ENCODE measurements around the gene DPEP2NB.
"Not testable (repeated sequence)": the region's sequence is repeated elsewhere in the genome, so short reads cannot be mapped to it uniquely, and the experiment has no call there.

DPEP2NB gene

DNA sequence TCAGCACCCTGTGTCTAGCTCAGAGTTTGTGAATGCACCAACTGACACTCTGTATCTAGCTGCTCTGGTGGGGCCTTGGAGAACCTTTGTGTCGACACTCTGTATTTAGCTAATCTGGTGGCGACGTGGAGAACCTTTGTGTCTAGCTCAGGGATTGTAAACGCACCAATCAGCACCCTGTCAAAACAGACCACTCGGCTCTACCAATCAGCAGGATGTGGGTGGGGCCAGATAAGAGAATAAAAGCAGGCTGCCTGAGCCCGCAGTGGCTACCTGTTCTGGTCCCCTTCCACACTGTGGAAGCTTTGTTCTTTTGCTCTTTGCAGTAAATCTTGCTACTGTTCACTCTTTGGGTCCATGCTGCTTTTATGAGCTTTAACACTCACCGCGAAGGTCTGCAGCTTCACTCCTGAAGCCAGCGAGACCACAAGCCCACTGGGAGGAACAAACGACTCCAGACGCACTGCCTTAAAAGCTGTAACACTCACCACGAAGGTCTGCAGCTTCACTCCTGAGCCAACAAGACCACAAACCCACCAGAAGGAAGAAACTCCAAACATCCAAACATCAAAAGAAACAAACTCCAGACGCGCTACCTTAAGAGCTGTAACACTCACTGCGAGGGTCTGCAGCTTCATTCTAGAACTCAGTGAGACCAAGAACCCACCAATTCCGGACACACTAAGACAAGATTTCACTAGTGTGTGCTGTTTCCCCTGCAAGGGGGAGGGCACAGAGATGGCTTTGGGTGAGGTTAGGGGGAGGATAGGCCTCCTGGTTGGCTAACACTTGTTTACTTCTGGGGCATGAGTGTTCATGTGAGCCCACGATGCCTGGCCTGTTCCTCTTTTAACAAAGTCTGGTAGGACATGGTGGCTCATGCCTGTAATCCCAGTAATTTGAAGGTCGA lies 16.7 kb downstream of the DPEP2NB start, which contains the start of gene DPEP2:
Gene DPEP2, minus strand, starts transcription at position 706 of the 910 bp plus-strand sequence. CDS start 6,272 bp downstream, outside the sequence.
- Histone ChIP-seq H3K27ac (ENCODE audit: low read depth, low read length) (peak within 1 kb of the TSS; percentile 64), H3K4me1 (ENCODE audit: control insufficient read depth in 1 of 2, insufficient read depth in 2 of 2, low read length in 2 of 2) (peaks cover 8 to 16% of the 10 kb centered on the region in 2 donors), H3K4me3 (ENCODE audit: low read depth in 1 of 2, low read length in 2 of 2) (peak within 1 kb of the TSS; percentile 39 to 43), H3K9ac (ENCODE audit: low read depth in 1 of 2, low read length in 2 of 2) (peak within 1 kb of the TSS; percentile 12 to 37)
- H3K27me3 ChIP-seq (ENCODE audit: control insufficient read depth in 1 of 2, insufficient read depth in 2 of 2, low read length in 2 of 2); H3K36me3 ChIP-seq (ENCODE audit: control insufficient read depth in 1 of 2, insufficient read depth in 2 of 2, low read length in 2 of 2); H3K9me3 ChIP-seq (ENCODE audit: control insufficient read depth in 1 of 2, low read length in 2 of 2): not testable (repeated sequence)

DNA sequence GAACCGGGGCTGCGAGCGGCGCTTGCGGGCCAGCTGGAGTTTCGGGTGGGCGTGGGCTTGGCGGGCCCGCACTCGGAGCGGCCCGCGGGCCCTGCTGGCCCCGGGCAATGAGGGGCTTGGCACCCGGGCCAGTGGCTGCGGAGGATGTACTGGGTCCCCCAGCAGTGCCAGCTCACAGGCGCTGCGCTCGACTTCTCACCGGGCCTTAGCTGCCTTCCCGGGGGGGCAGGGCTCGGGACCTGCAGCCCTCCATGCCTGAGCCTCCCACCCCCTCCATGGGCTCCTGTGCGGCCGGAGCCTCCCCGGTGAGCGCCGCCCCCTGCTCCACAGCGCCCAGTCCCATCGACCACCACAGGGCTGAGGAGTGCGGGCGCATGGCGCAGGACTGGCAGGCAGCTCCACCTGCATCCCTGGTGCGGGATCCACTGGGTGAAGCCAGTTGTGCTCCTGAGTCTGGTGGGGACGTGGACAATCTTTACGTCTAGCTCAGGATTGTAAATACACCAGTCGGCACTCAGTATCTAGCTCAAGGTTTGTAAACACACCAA lies 17.4 kb downstream of the DPEP2NB start:
- not testable (repeated sequence) for H3K27me3 ChIP-seq (ENCODE audit: control insufficient read depth in 1 of 2, insufficient read depth in 2 of 2, low read length in 2 of 2); H3K27ac ChIP-seq (ENCODE audit: low read depth, low read length); H3K9ac ChIP-seq (ENCODE audit: low read depth in 1 of 2, low read length in 2 of 2); H3K36me3 ChIP-seq (ENCODE audit: control insufficient read depth in 1 of 2, insufficient read depth in 2 of 2, low read length in 2 of 2); H3K9me3 ChIP-seq (ENCODE audit: control insufficient read depth in 1 of 2, low read length in 2 of 2); H3K4me3 ChIP-seq (ENCODE audit: low read depth in 1 of 2, low read length in 2 of 2)
- peaks cover 15 to 23% of the 10 kb centered on the region in 2 donors for H3K4me1 ChIP-seq (ENCODE audit: control insufficient read depth in 1 of 2, insufficient read depth in 2 of 2, low read length in 2 of 2)

DNA sequence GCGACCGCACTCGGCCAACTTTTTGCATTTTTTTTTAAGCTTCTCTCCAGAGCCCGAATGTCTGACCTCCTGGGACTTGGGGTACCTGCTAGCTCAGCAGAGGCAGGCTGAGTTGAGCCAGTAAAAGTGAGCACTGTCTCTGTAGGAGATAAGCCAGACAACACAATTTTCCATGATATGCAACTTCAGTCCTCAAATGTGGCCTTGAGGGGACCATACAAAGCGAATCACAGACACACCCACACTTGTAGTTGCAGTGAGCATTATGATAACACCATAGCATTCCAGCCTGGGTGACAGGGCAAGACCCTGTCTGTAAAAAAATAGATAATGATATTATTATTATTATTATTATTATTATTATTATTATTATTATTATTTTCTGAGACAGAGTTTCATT lies 19.0 kb downstream of the DPEP2NB start:
- Histone ChIP-seq H3K4me1 (ENCODE audit: control insufficient read depth in 1 of 2, insufficient read depth in 2 of 2, low read length in 2 of 2) (peaks cover 15 to 30% of the 10 kb centered on the region in 2 donors), H3K27me3 (ENCODE audit: control insufficient read depth in 1 of 2, insufficient read depth in 2 of 2, low read length in 2 of 2) (no peaks in the 10 kb centered on the region), H3K36me3 (ENCODE audit: control insufficient read depth in 1 of 2, insufficient read depth in 2 of 2, low read length in 2 of 2) (no peaks in the 10 kb centered on the region), H3K27ac (ENCODE audit: low read depth, low read length) (no peak overlapping the region), H3K9me3 (ENCODE audit: control insufficient read depth in 1 of 2, low read length in 2 of 2) (no peaks in the 10 kb centered on the region), H3K4me3 (ENCODE audit: low read depth in 1 of 2, low read length in 2 of 2) (no peak overlapping the region), H3K9ac (ENCODE audit: low read depth in 1 of 2, low read length in 2 of 2) (no peak overlapping the region)

DNA sequence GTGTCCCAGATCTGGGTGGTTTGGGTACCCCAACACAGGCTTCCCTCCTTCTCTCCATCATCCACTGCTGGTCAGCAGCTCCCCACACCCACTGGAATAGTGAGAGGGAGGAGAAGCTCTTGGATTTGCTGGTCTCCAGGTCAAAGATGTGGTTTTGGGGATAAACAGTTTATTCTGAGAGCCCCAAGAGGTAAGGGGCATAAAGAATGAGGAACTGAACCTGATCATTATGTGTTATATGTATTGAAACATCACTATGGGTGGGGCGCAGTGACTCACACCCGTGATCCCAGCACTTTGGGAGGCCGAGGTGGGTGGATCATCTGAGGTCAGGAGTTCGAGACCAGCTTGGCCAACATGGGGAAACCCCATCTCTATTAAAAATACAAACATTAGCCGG lies 20.3 kb downstream of the DPEP2NB start:
- Histone ChIP-seq H3K36me3 (ENCODE audit: control insufficient read depth in 1 of 2, insufficient read depth in 2 of 2, low read length in 2 of 2) (peaks cover 0 to 2% of the 10 kb centered on the region in 2 donors), H3K9ac (ENCODE audit: low read depth in 1 of 2, low read length in 2 of 2) (no peak overlapping the region), H3K27ac (ENCODE audit: low read depth, low read length) (no peak overlapping the region), H3K4me1 (ENCODE audit: control insufficient read depth in 1 of 2, insufficient read depth in 2 of 2, low read length in 2 of 2) (peaks cover 12 to 29% of the 10 kb centered on the region in 2 donors), H3K27me3 (ENCODE audit: control insufficient read depth in 1 of 2, insufficient read depth in 2 of 2, low read length in 2 of 2) (no peaks in the 10 kb centered on the region), H3K9me3 (ENCODE audit: control insufficient read depth in 1 of 2, low read length in 2 of 2) (no peaks in the 10 kb centered on the region), H3K4me3 (ENCODE audit: low read depth in 1 of 2, low read length in 2 of 2) (no peak overlapping the region)

DNA sequence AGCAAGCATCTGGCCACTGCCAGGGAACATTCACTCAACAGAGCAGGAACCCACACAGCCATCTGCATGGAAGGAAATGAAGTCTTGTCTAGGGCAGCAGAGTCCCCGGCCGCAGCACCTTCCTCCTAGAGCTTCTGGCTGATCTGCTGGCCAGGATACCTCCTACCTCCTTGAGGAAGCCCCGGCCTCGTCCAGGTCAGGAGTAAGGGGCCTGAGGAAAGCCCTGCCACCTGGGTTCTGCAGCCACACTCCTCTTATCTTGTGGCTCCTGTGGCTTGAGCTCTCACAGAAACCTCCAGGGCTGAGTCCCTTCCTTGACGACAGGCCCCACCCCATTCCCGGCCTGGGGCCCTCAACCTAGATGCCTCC lies 21.7 kb downstream of the DPEP2NB start:
- not testable (repeated sequence) for H3K27ac ChIP-seq (ENCODE audit: low read depth, low read length); H3K36me3 ChIP-seq (ENCODE audit: control insufficient read depth in 1 of 2, insufficient read depth in 2 of 2, low read length in 2 of 2); H3K27me3 ChIP-seq (ENCODE audit: control insufficient read depth in 1 of 2, insufficient read depth in 2 of 2, low read length in 2 of 2); H3K9me3 ChIP-seq (ENCODE audit: control insufficient read depth in 1 of 2, low read length in 2 of 2)
- Histone ChIP-seq H3K9ac (ENCODE audit: low read depth in 1 of 2, low read length in 2 of 2) (peak overlapping the region; percentile 43 to 68), H3K4me3 (ENCODE audit: low read depth in 1 of 2, low read length in 2 of 2) (peak overlapping the region; percentile 65 to 71), H3K4me1 (ENCODE audit: control insufficient read depth in 1 of 2, insufficient read depth in 2 of 2, low read length in 2 of 2) (peaks cover 6 to 15% of the 10 kb centered on the region in 2 donors)

DNA sequence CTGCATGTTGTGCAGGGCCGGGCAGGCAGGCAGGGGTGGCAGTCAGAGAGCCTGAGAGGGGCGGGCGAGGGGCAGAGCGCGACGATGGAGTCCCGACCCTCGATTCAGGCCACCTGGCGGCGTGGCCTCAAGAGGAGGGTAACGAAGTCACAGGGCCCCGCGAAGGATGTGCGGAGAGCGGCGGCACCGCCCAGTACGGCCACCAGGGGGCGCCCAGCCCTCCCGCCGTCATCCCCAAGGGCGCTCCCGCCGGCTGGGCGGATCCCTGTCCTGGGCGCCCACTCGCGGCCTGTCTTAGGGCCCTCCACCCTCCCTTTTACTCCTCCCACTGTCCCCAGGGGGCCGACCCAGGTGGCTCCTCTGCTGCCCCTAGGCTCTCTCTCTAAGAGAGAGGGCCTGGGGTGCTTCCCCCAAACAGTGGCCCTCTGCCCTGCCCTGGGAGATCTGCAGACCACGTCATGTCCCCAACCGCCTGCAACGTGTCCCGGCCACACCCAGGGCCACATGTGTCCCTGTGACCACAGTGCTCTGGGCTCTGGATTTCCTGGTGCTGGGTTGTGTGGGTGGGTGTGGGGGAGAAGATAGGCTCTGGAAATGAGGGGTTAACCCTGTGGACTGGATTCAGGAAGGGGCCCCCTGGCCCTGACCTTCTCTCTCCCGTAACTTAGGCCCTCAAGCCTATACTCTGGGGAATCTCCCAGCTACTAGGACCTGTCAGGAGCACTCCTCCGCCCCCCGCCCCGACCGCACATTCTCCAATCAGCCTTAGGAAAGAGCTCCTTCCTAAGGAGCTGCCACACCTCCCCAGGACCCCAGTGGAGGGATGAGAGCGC lies 22.3 kb downstream of the DPEP2NB start:
- Histone ChIP-seq H3K27me3 (ENCODE audit: control insufficient read depth in 1 of 2, insufficient read depth in 2 of 2, low read length in 2 of 2) (no peaks in the 10 kb centered on the region), H3K4me3 (ENCODE audit: low read depth in 1 of 2, low read length in 2 of 2) (peak overlapping the region; percentile 65 to 71), H3K9me3 (ENCODE audit: control insufficient read depth in 1 of 2, low read length in 2 of 2) (no peaks in the 10 kb centered on the region), H3K4me1 (ENCODE audit: control insufficient read depth in 1 of 2, insufficient read depth in 2 of 2, low read length in 2 of 2) (peaks cover 6 to 15% of the 10 kb centered on the region in 2 donors), H3K36me3 (ENCODE audit: control insufficient read depth in 1 of 2, insufficient read depth in 2 of 2, low read length in 2 of 2) (peaks cover 0 to 2% of the 10 kb centered on the region in 2 donors), H3K27ac (ENCODE audit: low read depth, low read length) (peak overlapping the region; percentile 50), H3K9ac (ENCODE audit: low read depth in 1 of 2, low read length in 2 of 2) (peak overlapping the region; percentile 43 to 68)

DNA sequence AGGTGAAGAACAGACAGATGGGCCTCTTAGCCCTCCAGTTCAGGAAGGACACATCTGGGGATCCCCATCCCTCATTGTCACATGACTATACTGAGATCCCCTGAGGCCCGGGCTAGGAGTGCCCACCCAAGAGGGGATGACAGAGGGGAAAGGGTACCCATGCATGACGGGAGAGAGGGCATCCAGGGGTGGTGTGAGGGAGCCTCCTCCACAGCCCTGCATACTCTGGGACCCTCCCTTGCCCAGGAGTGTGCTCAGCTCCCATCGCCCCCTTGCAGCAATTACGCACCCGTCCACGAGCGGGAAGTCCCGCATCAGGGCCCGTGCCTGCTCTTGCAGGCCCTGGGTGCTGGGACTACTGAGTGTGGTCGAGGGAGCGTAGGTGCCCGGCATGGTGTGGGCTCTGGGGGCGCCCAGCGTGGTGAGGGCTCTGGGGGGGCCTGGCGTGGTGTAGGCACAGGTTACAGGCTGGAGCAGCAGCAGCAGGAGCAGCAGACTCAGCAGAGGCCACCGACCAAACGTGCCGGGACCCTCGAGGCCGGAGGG lies 23.0 kb downstream of the DPEP2NB start:
- Histone ChIP-seq H3K27me3 (ENCODE audit: control insufficient read depth in 1 of 2, insufficient read depth in 2 of 2, low read length in 2 of 2) (no peaks in the 10 kb centered on the region), H3K9ac (ENCODE audit: low read depth in 1 of 2, low read length in 2 of 2) (peak overlapping the region in 1 of 2 donors; percentile 27), H3K36me3 (ENCODE audit: control insufficient read depth in 1 of 2, insufficient read depth in 2 of 2, low read length in 2 of 2) (peaks cover 0 to 2% of the 10 kb centered on the region in 2 donors), H3K4me3 (ENCODE audit: low read depth in 1 of 2, low read length in 2 of 2) (peak overlapping the region; percentile 65 to 71), H3K27ac (ENCODE audit: low read depth, low read length) (no peak overlapping the region), H3K9me3 (ENCODE audit: control insufficient read depth in 1 of 2, low read length in 2 of 2) (no peaks in the 10 kb centered on the region), H3K4me1 (ENCODE audit: control insufficient read depth in 1 of 2, insufficient read depth in 2 of 2, low read length in 2 of 2) (peaks cover 6 to 15% of the 10 kb centered on the region in 2 donors)

DNA sequence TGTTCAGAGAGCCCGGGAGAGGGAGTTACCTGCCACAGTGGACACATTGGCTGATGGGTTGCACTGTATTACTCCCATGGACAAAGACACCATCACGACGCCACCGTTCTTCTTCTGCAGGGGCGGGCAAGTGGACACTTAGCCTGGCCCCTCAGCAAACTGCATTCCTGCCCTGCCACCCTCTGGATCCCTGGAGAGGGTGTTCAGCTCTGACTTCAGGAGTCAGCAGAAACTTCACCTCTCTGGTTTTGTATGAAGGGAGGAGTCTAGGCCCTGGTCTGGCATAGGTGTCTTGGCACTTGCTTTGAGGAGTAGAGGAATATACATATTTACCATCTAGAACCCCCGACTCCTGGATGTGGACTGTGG lies 25.7 kb downstream of the DPEP2NB start:
- Histone ChIP-seq H3K9me3 (ENCODE audit: control insufficient read depth in 1 of 2, low read length in 2 of 2) (no peaks in the 10 kb centered on the region), H3K36me3 (ENCODE audit: control insufficient read depth in 1 of 2, insufficient read depth in 2 of 2, low read length in 2 of 2) (peaks cover 0 to 2% of the 10 kb centered on the region in 2 donors), H3K4me1 (ENCODE audit: control insufficient read depth in 1 of 2, insufficient read depth in 2 of 2, low read length in 2 of 2) (peaks cover 6 to 15% of the 10 kb centered on the region in 2 donors), H3K9ac (ENCODE audit: low read depth in 1 of 2, low read length in 2 of 2) (no peak overlapping the region), H3K4me3 (ENCODE audit: low read depth in 1 of 2, low read length in 2 of 2) (no peak overlapping the region), H3K27me3 (ENCODE audit: control insufficient read depth in 1 of 2, insufficient read depth in 2 of 2, low read length in 2 of 2) (no peaks in the 10 kb centered on the region), H3K27ac (ENCODE audit: low read depth, low read length) (no peak overlapping the region)

DNA sequence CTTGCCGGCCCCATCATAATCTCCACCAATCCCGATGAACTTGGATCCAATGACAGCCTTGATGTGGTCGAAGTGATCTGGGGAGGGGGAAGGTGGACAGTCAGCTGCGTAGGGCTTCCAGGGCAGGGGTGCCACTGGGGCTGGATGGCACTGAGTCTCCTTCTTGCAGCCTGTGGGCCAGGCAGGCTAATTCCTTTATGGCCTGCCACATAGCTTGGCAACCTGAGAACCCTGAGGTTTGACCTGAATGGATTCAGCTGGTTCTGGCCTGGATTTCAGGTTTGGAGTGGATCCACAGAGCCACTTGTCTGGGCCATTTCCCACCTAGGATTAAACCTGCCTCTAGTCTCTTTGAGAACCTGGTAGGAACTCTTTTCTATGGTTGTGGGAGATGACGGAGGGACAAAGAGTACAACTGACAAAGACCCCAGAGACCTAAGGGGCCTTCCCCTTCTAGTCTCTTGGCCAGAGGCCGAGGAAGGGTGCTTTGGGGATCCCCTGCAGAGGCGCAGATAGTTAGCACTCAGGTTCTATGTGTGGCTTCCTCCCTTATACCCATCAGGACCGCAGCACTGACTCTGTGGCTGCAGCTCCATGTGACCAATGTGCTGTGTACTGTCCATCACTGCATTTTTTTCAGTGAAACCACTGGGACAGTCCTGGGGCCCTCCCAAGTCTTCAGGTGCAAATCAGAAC lies 26.2 kb downstream of the DPEP2NB start:
- Histone ChIP-seq H3K9ac (ENCODE audit: low read depth in 1 of 2, low read length in 2 of 2) (no peak overlapping the region), H3K36me3 (ENCODE audit: control insufficient read depth in 1 of 2, insufficient read depth in 2 of 2, low read length in 2 of 2) (peaks cover 0 to 2% of the 10 kb centered on the region in 2 donors), H3K4me1 (ENCODE audit: control insufficient read depth in 1 of 2, insufficient read depth in 2 of 2, low read length in 2 of 2) (peaks cover 6 to 15% of the 10 kb centered on the region in 2 donors), H3K4me3 (ENCODE audit: low read depth in 1 of 2, low read length in 2 of 2) (no peak overlapping the region), H3K9me3 (ENCODE audit: control insufficient read depth in 1 of 2, low read length in 2 of 2) (no peaks in the 10 kb centered on the region), H3K27me3 (ENCODE audit: control insufficient read depth in 1 of 2, insufficient read depth in 2 of 2, low read length in 2 of 2) (no peaks in the 10 kb centered on the region), H3K27ac (ENCODE audit: low read depth, low read length) (no peak overlapping the region)

All from duodenal mucosa (tissue), 2 donors.